ENCODE measurements around the gene CLK1.

Gene CLK1

GRCh38 chr2:200810252-200810997 is 54.0 kb downstream of the CLK1 start:
- DNase-seq, result no peak

GRCh38 chr2:200809506-200810251 is 54.8 kb downstream of the CLK1 start:
- DNase-seq, result no peak

Data from midbrain (tissue), 1 donor.